GM19025 (cell line): ENCODE results near the gene DUS2.
"Not testable (repeated sequence)": the region's sequence is repeated elsewhere in the genome, so short reads cannot be mapped to it uniquely, and the experiment has no call there.

Experiments used
- ATAC-seq: cut with Tn5 transposase; IDR thresholded peaks from one replicate; pipeline ENCODE4 v1.9.1; 2021; ENCODE audit warnings: mild to moderate bottlenecking, low read depth, moderate library complexity; ENCODE audit not compliant: unreplicated experiment

DUS2 gene

DNA sequence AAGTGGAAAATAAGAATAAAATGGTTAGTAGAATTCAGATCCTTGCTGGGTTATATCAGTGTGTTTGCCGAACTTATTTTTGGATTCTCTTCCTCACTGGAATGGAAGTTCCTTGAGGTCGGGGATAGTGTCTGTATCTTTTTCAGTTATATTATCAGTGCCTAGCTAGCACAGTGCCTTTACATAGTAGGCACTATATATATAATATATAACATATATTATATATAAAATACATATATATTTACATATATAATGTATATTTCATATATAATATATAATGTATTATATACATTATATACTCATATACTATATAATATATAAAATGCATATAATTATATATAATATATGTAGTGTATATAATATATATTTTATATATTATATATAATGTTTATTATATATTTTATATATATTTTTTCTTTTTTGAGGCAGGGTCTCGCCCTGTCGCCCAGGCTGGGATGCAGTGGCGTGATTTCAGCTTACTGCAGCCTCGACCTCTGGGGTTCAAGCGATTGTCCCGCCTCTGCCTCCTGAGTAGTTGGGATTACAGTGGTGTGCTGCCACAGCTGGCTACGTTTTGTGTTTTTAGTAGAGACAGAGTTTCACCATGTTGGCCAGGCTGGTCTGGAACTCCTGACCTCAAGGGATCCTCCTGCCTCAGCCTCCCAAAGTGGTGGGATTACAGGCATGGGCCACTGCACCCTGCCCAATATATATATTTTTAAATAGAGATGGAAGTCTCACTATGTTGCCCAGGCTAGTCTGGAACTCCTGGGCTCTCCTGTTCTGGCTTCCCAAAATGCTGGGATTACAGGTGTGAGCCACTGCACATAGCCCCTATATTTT is 65.3 kb downstream of the DUS2 start:
- no peak for ATAC-seq

DNA sequence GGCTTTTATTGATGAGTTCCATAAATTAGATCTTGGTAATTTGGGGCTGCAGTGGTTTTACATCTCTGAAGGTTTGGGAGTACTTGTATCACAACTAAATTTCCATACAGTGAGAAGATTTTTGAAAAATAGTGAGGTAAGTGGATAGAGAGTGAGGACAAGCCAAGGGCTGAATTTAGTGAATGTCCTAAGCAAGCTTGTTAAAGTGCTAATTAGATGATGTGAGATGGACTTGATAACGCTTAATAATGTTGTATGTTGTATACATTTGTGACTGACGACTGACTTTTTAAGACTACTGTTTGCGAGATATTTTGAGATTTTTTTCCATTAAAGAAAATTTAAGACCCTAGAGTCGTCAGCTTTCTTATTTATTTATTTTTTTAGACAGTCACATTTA is 66.0 kb downstream of the DUS2 start:
- ATAC-seq: no peak

DNA sequence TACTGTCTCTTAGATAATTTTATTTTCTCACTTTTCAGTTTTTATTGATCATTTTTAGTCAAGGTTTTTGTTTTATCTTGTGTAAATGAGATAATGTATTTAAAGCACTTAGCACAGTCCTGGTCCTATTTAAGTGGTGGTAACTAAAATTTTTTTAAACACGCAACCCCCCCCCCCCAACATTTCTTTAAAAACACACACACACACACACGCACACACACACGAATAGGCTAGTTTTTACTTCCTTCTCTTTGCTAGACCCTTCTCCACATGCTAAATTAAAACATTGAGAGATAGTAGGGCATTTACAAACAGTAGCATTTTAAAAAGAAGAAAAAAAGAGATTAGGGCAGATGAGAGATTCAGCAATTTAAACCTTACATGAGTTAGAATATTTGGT is 67.0 kb downstream of the DUS2 start:
- ATAC-seq: no peak

DNA sequence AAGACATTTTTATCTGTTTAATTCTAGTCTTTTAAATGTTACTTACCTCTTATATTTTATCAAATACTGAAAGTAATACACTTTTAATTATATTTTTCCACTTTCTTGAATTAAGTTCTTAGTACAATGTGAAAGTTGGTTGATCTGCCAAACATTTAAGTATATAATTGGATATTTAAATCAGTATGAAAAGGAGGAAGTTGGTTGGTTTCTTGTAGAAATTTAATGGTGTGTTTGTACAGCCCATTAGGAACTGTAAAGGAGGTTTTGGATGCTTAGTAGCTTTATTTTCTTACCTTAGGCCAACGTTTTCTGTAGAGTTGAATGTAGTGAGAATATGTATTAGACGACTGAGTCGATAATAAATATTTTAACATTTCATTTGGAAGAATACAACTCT is 67.4 kb downstream of the DUS2 start:
- ATAC-seq: no peak

DNA sequence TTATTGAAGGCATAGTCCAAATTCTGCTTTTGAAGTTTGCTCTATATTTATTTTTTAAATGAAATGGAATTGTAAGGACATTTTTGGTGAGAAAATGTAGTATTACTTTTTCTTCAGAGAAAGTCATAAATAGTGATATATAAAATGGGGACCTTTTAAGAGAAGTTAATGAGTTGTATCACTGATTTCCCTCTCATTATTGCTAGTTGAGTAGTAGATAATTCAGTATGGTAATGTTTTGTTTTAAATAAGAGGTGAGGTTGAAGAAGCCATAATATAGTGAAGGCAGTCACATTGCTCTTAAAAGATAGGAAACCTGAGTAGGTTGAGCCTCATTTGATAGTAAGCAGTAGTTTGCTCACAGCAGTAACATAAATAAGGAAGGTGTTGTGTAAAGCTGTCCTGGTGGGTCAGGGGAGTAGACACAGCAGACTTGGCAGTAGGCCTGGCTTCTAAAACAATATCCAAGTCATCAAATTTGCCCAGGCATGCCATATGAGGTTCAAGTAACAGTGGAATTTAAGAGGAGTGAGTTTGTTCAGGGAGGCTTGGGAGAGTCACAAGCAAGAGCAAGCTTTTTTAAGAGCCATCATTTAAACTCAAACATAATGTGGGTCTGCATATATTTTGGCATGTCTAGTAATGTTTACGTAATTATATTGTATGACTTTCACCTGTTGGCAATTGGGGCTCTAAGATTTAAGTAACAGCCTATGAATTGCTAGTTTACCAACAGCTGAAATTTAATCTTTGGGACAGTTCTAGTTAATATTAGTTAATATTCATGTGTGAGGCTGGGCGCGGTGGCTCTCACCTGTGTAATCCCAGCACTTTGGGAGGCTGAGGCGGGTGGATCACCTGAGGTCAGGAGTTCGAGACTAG is 68.5 kb downstream of the DUS2 start:
- ATAC-seq: no peak

DNA sequence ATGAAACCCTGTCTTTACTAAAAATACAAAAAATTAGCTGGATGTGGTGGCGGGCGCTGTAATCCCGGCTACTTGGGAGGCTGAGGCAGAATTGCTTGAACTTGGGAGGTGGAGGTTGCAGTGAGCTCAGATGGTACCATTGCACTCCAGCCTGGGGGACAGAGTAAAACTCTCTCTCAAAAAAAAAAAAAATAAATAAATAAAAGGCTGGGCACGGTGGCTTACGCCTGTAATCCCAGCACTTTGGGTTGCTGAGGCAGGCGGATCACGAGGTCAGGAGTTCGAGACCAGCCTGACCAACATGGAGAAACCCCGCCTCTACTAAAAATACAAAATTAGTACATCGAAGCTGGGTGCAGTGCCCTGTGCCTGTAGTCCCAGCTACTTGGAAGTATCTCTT is 69.2 kb downstream of the DUS2 start:
- not testable (repeated sequence) for ATAC-seq

DNA sequence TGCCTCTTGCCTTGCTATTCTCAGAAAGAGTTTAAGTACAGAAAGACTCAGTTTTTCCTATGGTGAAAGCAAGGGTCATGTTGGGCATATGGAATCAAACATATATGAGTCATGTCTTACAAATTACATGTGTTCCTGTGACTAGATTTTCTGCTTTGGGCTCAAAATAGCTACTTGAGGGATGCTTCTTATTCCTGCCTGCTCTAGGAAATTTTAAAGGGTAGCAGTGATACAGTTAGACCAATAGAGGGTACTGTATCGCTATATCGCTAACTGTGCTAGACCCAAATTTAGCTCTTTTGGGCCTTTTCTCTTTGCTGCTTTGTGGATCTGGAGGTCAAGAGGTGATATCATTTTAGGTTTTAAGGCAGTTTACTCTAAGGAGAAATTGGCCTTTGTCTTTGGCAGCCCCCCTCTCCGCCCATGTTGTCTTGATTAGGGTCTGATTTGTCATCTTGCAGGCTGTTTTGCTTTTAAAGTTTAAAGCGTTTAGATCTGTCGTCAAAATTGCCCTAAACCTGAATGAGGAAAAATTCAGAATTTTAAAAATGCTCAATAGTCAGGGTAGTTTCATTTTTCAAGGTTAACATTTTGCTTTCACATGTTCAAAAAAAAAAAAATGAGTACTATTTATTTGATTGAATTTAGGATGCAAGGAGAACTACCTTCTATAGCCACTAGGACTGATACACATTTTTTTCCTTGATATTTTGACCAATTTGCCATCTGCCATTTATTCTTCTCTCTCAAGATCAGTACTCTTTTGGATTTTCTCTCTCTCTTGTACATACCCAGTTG is 70.9 kb downstream of the DUS2 start:
- no peak for ATAC-seq

DNA sequence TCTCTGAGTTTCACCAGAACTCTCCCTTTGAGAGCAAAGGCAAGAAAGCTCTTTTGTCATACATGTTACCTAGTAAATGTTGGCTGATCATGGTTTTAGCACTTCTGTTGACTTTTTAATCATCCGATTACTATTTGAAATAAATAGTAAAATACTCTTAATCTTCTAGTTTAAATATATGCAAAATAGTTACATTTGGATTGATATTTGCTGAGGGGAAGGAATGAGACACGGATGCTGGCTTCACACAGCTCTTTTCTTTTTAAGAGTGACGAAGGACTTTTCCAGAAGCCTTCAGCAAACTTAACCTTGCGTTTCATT is 71.5 kb downstream of the DUS2 start:
- ATAC-seq: no peak

DNA sequence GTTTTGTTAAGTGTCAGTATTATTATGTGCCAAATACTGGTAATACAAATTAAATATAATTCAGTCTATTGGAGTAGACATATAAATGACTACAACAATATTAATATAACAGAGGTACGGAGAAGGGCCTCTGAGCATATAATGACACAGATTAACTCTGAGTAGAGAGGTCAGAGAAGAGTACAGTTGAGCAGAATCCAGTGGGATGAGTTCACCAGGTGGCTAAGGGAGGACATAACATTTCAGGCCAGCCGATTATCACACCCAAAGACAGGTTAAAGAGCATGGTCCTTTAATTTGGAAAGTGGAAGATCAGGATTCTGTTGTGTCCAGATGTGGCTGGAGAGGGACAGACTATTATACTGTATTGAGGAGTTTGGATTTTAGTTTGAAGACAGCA is 73.4 kb downstream of the DUS2 start:
- ATAC-seq: no peak

DNA sequence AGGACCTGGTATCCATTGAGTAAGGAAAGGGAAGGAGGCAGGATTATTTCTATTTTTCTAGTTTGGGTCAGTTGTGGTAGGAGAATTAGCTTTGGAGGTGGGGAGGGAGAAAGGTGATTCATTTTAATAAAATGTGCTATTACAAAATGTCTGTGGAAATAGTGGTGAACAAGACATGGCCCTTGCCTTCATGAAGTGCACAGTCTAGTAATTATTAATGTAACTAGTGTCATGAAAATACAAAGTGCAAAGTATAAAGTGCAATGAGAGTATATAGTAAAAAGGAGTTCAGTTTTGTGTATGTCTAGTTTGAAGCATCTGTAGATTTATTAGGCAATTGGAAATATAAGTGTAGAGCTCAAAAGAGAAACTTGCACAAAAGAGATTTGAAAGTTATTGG is 74.0 kb downstream of the DUS2 start:
- no peak for ATAC-seq

DNA sequence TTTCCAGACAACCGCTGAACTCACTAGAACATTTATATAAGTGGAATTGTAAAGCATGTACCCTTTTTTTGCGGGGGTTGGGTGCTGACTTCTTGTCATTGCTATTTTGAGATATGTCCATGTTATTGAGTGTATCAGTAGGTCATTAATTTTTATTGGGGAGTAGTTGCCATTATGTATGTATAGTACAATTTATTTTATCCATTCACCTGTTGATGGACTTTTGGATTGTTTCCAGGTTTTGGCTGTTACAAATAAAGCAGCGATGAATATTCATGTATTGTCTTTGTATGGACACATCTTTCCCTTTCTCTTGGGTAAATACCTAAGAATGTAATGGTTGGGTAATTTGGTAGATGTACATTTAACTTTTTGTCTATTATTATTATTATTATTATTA is 74.8 kb downstream of the DUS2 start:
- ATAC-seq: no peak

DNA sequence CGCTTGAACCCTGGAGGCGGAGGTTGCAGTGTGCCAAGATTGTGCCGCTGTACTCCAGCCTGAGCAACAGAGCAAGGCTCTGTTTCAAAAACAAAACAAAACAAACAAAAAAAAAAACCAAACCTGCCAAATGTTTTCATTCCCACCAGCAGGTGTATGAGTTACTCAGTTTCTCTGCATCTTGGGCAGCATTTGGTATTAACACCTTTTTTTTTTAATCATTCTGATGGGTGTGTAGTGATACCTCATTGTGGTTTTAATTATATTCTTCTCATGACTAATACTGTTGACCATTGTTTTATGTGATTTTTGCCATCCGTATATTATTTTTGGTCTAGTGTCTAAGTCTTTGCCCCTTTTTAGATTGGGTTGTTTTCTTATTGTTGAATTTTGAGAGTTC is 77.4 kb downstream of the DUS2 start:
- no peak for ATAC-seq

DNA sequence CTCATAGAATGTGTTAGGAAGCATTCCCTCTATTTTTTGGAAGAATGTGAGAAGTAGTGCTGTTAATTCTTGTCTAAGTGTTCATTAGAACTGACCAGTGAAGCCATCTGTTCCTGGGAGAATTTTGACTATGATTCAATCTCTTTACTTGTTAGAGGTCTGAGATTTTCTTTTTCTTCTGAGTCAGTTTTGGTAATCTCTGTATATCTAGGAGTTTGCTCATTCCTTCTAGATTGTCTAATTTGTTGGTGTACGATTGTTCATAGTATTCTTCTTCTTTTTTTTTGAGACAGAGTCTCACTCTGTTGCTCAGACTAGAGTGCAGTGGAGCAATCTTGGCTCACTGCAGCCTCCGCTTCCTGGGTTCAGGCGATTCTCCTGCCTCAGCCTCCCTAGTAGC is 82.5 kb downstream of the DUS2 start:
- no peak for ATAC-seq

DNA sequence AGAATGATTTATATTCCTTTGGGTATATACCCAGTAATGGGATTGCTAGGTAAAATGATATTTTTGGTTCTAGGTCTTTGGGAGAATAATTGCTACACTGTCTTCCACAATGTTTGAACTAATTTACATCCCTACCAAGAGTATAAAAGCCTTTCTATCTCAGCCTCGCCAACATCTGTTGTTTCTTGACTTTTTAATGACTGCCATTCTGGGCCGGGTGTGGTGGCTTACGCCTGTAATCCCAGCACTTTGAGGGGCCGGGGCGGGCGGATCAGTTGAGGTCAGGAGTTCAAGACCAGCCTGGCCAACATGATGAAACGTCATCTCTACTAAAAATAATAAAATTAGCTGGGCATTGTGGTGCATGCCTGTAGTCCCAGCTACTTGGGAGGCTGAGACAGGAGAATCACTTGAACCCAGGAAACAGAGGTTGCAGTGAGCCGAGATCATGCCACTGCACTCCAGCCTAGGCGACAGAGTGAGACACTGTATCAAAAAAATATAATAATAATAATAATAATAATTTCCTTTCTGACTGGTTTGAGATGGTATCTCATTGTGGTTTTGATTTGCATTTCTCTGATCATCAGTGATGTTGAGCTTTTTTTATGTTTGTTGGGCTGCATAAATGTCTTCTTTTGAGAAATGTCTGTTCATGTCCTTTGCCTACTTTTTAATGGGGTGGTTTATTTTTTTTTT is 84.3 kb downstream of the DUS2 start:
- not testable (repeated sequence) for ATAC-seq

DNA sequence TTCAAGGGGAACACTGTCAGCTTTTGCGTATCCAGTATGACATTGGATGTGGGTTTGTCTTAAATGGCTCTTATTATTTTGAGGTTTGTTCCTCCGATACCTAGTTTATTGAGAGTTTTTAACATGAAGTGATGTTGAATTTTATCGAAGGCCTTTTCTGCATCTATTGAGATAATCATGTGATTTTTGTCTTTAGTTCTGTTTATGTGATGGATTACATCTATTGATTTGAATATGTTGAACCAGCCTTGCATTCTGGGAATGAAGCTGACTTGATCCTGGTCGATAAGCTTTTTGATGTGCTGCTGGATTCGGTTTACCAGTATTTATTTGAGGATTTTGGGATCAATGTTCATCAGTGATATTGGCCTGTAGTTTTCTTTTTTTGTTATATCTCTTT is 86.1 kb downstream of the DUS2 start:
- ATAC-seq: not testable (repeated sequence)

DNA sequence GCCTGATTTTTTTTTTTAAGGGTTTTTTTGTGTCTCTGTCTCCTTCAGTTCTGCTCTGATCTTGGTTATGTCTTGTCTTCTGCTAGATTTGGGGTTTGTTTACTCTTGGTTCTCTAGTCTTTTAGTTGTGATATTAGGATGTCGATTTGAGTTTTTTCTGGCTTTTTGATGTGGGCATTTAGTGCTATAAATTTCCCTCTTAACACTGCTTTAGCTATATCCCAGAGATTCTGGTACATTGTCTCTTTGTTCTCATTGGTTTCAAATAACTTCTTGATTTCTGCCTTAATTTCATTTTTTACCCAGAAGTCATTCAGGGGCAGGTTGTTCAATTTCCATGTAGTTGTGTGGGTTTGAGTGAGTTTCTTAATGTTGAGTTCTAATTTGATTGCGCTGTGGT is 87.5 kb downstream of the DUS2 start:
- not testable (repeated sequence) for ATAC-seq

DNA sequence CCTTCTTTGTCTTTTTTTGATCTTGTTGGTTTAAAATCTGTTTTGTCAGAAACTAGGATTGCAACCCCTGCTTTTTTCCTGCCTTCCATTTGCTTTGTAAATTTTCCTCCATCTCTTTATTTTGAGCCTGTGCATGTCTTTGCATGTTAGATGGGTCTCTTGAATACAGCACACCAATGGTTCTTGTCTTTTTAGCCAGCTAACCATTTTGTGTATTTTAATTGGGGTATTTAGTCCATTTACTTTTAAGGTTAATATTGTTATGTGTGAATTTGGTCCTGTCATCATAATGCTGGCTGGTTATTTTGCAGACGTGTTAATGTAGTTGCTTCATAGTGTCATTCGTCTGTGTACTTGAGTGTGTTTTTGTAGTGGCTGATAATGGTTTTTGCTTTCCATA is 88.3 kb downstream of the DUS2 start:
- no peak for ATAC-seq

DNA sequence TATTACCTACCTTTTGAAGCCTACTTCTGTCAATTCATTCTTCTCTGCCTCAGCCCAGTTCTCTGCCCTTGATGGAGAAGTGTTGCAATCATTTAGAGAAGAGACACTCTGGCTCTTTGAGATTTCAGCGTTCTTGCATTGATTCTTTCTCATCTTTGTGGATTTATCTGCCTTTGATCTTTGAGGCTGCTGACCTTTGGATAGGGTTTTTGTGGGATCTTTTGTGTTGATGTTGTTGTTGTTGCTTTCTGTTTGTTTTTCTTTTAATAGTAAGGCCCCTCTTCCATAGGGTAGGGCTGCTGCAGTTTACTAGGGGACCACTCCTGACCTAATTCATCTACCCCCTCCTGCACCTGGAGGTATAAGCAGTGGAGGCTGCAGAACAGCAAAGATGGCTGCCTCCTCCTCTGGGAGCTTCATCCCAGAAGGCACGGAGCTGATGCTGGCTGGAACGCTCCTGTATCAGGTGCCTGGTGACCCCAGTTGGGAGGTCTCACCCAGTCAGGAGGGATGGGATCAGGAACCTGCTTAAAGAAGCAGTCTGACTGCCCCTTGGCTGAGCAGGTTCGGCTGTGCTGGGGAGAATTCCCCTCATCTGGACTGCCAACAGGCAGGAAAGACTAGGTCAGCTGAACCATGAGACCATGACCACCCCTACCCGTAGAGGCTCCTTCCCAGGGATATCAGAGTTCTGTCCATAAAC is 90.1 kb downstream of the DUS2 start:
- ATAC-seq: no peak

DNA sequence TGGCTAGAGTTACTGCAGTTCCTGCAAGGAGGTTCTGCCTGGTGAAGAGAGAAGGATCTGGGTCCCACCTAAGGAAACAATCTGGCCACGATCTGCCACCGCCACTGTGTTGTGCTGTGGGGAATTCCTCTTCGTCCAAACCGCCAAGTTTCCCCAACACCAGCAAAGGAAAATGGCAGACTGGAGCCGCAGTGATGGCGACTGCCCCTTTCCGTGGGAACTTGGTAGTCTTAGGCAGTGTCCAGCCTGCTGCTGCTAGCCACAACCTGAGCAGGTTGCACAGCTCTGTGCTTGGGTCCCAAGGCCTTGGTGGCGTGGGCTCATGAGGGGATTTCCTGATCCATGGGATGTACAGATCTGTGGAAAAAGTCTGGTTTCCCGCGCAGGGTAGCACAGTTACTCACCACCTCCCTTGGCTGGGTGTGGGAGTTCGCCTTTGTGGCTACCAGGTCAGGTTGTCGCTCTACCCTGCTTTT is 90.7 kb downstream of the DUS2 start:
- no peak for ATAC-seq

DNA sequence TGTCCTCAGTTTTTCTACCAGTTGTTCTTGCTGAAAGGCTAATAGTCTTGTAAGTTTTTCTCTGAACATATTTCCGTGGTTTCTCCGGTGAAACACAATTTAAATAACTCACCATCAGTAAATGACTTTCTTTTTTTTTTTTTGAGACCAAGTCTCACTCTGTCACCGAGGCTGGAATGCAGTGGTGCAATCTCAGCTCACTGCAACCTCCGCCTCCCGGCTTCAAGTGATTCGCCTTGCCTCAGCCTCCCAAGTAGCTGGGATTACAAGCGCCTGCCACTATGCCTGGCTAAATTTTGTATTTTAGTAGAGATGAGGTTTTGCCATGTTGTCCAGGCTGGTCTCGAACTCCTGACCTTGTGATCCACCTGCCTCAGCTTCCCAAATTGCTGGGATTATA is 91.9 kb downstream of the DUS2 start:
- ATAC-seq: not testable (repeated sequence)
